Mammary epithelial cell (primary cell): ENCODE results near the gene VWDE.

Experiments
- EZH2 ChIP-seq: IDR thresholded peaks from 2 replicates; pipeline ENCODE4 v1.6.1; 2012; ENCODE audit warnings: low read length, inconsistent platforms, borderline replicate concordance
- TF ChIP-seq, protein P1 (sequence below), 2 donors: IDR thresholded peaks in 1 of 2; conservative IDR thresholded peaks in 1 of 2; 2 replicates each; pipeline ENCODE4 v1.5.1; 2011 to 2012; ENCODE audit warnings: inconsistent platforms in 2 of 2, low read length in 2 of 2, mild to moderate bottlenecking in 2 of 2, control low read depth in 1 of 2, low read depth in 1 of 2; ENCODE audit not compliant: insufficient read depth in 1 of 2; ENCODE audit errors: extremely low read depth in 1 of 2

DNA sequence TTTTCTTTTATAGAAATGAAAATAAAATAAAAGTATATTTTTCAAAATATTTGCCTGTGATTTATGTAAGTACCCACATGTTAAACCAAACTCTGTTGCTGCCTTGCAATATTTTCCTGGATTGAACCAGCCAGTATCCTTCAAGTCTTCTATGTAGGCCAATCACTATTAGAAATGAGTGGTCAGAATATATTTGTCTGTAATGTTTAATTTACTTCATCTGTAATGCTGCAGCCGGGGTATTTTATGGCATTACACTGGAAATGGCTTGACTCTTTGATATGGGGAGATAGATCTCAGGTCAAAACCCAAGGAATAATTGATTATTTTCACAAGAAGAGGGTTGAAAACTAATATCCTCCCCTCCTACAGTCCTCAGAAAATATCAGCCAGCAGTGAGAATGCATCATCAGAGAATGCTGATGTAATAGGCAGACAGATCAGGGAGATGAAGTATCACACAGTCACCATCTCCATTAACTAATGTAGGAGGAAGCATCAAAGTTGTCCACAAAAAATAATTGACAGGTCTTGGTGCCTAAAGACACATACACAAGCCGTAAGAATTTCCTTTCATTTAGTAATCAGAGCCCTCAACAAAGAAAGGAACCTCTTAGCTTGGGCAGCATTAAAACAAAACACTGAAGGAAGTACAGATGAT, 82.5 kb downstream of the VWDE start:
- TF ChIP-seq, protein P1, sequence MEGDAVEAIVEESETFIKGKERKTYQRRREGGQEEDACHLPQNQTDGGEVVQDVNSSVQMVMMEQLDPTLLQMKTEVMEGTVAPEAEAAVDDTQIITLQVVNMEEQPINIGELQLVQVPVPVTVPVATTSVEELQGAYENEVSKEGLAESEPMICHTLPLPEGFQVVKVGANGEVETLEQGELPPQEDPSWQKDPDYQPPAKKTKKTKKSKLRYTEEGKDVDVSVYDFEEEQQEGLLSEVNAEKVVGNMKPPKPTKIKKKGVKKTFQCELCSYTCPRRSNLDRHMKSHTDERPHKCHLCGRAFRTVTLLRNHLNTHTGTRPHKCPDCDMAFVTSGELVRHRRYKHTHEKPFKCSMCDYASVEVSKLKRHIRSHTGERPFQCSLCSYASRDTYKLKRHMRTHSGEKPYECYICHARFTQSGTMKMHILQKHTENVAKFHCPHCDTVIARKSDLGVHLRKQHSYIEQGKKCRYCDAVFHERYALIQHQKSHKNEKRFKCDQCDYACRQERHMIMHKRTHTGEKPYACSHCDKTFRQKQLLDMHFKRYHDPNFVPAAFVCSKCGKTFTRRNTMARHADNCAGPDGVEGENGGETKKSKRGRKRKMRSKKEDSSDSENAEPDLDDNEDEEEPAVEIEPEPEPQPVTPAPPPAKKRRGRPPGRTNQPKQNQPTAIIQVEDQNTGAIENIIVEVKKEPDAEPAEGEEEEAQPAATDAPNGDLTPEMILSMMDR (conservative IDR thresholded peaks at IDR 0.05 in 1 of 2, IDR thresholded peaks at IDR 0.05 in 1 of 2; ENCODE audit: extremely low read depth in 1 of 2, insufficient read depth in 1 of 2, low read depth in 1 of 2, low read length in 2 of 2) = no peak
- TF ChIP-seq EZH2 = no peak
